ENCODE data around the gene PFDN5.

DNA sequence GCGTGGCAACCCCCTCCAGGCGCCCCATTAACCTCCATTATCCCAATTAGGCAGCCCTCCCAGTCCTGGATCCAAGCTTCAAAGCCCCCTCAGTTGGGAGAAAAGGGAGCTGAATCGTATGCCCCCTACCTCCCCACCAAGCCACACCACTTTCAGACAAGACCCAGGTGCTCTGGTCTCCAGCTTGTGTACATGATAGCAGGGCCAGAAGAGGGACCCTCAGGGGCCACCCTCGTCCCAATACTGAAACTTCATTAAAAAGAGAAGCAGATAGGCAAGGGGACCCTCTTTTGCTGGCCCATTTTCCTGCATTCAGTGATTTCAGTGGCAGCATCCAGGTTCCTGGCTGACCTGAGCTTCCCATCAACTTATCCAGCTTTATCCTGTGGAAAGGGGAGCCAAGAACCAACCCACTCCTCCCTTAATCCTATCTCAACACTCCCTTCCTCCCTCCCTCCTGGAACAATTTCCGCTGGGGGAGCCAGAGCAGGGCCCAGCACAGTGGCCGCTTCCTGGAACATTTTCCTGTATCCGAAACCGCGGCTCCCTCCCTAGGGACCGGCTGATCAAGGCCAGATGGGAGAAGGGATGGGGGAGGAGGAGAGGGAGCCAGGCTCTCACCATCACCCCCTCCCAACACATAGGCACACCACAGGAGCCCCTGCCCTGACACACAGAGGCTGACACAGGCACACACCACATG lies 50.3 kb downstream of the PFDN5 start:
- TF ChIP-seq, protein P1, sequence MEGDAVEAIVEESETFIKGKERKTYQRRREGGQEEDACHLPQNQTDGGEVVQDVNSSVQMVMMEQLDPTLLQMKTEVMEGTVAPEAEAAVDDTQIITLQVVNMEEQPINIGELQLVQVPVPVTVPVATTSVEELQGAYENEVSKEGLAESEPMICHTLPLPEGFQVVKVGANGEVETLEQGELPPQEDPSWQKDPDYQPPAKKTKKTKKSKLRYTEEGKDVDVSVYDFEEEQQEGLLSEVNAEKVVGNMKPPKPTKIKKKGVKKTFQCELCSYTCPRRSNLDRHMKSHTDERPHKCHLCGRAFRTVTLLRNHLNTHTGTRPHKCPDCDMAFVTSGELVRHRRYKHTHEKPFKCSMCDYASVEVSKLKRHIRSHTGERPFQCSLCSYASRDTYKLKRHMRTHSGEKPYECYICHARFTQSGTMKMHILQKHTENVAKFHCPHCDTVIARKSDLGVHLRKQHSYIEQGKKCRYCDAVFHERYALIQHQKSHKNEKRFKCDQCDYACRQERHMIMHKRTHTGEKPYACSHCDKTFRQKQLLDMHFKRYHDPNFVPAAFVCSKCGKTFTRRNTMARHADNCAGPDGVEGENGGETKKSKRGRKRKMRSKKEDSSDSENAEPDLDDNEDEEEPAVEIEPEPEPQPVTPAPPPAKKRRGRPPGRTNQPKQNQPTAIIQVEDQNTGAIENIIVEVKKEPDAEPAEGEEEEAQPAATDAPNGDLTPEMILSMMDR (conservative IDR thresholded peaks at IDR 0.05; ENCODE audit: low read depth, low read length) = peak; percentile 9; the same call in 1 of the 2 replicates
- no peak for TF ChIP-seq EZH2phosphoT487 (IDR thresholded peaks at IDR 0.05; ENCODE audit: borderline replicate concordance, low read length)

All from PC-3 (cell line).